Skeletal muscle tissue (tissue), 4 donors: ENCODE data around the gene MAD1L1. TPM values are rescaled to one million over a fixed set of nuclear protein-coding genes. Genes with fewer than 3 reads are reported as not detected.

Source experiments
- H3K27ac ChIP-seq: one replicate; pipeline ENCODE4 v1.7.0; 2013; ENCODE audit warnings: mild to moderate bottlenecking, low read depth, low read length, inconsistent platforms
- H3K27me3 ChIP-seq, 3 donors: one replicate each; pipeline ENCODE4 v1.7.0; 2013; ENCODE audit warnings: low read length in 3 of 3; ENCODE audit not compliant: control insufficient read depth in 3 of 3, insufficient read depth in 3 of 3
- H3K36me3 ChIP-seq, 3 donors: one replicate each; pipeline ENCODE4 v1.7.0; 2013; ENCODE audit warnings: low read length in 3 of 3; ENCODE audit not compliant: control insufficient read depth in 3 of 3, insufficient read depth in 3 of 3
- H3K4me1 ChIP-seq, 3 donors: one replicate each; pipeline ENCODE4 v1.7.0; 2013; ENCODE audit warnings: low read length in 3 of 3, mild to moderate bottlenecking in 3 of 3; ENCODE audit not compliant: control insufficient read depth in 3 of 3, insufficient read depth in 3 of 3
- H3K4me3 ChIP-seq, 3 donors: one replicate each; pipeline ENCODE4 v1.7.0; 2013; ENCODE audit warnings: low read length in 3 of 3
- H3K9ac ChIP-seq, 3 donors: one replicate each; pipeline ENCODE4 v1.7.0; 2013; ENCODE audit warnings: low read length in 3 of 3, mild to moderate bottlenecking in 3 of 3, moderate library complexity in 2 of 3, low read depth in 1 of 3
- H3K9me3 ChIP-seq, 3 donors: one replicate each; pipeline ENCODE4 v1.7.0; 2013; ENCODE audit warnings: low read length in 3 of 3; ENCODE audit not compliant: control insufficient read depth in 3 of 3
- total RNA-seq: library from RNA; depleted of rRNA; stranded (reverse); fragments of >200 nt; gene quantifications from one replicate; pipeline ENCODE4 v1.2.3, GENCODE V29; 2014
- donor health status: Osteomylitis.

MAD1L1 gene
- total RNA-seq, 1 donor from 2014 or later: 42.3 TPM

GRCh38 chr7:2253021-2253420 lies 20.3 kb upstream of the MAD1L1 start:
- Histone ChIP-seq H3K36me3 (peaks cover 8 to 18% (median 8%) of the 10 kb centered on the region in 3 donors), H3K4me1 (peaks cover 4 to 7% (median 5%) of the 10 kb centered on the region in 3 donors), H3K27me3 (no peaks in the 10 kb centered on the region), H3K27ac (no peak overlapping the region), H3K4me3 (no peak overlapping the region), H3K9me3 (no peaks in the 10 kb centered on the region), H3K9ac (no peak overlapping the region)

GRCh38 chr7:2251841-2252771 lies 19.4 kb upstream of the MAD1L1 start:
- no peaks in the 10 kb centered on the region for H3K27me3 ChIP-seq
- peaks cover 4 to 7% (median 5%) of the 10 kb centered on the region in 3 donors for H3K4me1 ChIP-seq
- H3K4me3 ChIP-seq: no peak overlapping the region
- no peaks in the 10 kb centered on the region for H3K9me3 ChIP-seq
- peaks cover 8 to 18% (median 8%) of the 10 kb centered on the region in 3 donors for H3K36me3 ChIP-seq
- no peak overlapping the region for H3K9ac ChIP-seq
- H3K27ac ChIP-seq: no peak overlapping the region

GRCh38 chr7:2251381-2251780 lies 18.6 kb upstream of the MAD1L1 start:
- Histone ChIP-seq H3K9me3 (no peaks in the 10 kb centered on the region), H3K27me3 (no peaks in the 10 kb centered on the region), H3K4me3 (no peak overlapping the region), H3K27ac (no peak overlapping the region), H3K36me3 (peaks cover 4 to 15% (median 8%) of the 10 kb centered on the region in 3 donors), H3K4me1 (peaks cover 4 to 7% (median 5%) of the 10 kb centered on the region in 3 donors), H3K9ac (no peak overlapping the region)

- Histone ChIP-seq H3K27ac (peak overlapping the region; percentile 47), H3K4me1 (peaks cover 4 to 7% (median 5%) of the 10 kb centered on the region in 3 donors), H3K9ac (no peak overlapping the region)
Measured at GRCh38 chr7:2249744-2250323, 17.1 kb upstream of the MAD1L1 start.

GRCh38 chr7:2248984-2249694 lies 16.4 kb upstream of the MAD1L1 start:
- peak overlapping the region; percentile 1 to 45 (median 16) for H3K9ac ChIP-seq
- H3K4me3 ChIP-seq: peak overlapping the region in 1 of 3 donors; percentile 22
- no peaks in the 10 kb centered on the region for H3K27me3 ChIP-seq
- peaks cover 0 to 5% (median 0%) of the 10 kb centered on the region in 3 donors for H3K36me3 ChIP-seq
- peaks cover 4 to 7% (median 5%) of the 10 kb centered on the region in 3 donors for H3K4me1 ChIP-seq
- peak overlapping the region; percentile 47 for H3K27ac ChIP-seq
- no peaks in the 10 kb centered on the region for H3K9me3 ChIP-seq

More at GRCh38 chr7:2249744-2250323, 17.1 kb upstream of the MAD1L1 start:
- Histone ChIP-seq H3K27me3 (no peaks in the 10 kb centered on the region), H3K36me3 (peaks cover 3 to 6% (median 5%) of the 10 kb centered on the region in 3 donors), H3K9me3 (no peaks in the 10 kb centered on the region), H3K4me3 (no peak overlapping the region)

GRCh38 chr7:2247141-2247995 lies 14.6 kb upstream of the MAD1L1 start:
- no peak overlapping the region for H3K9ac ChIP-seq
- H3K36me3 ChIP-seq: no peaks in the 10 kb centered on the region
- no peak overlapping the region for H3K4me3 ChIP-seq
- no peaks in the 10 kb centered on the region for H3K27me3 ChIP-seq
- H3K4me1 ChIP-seq: peaks cover 10 to 13% (median 12%) of the 10 kb centered on the region in 3 donors
- H3K27ac ChIP-seq: no peak overlapping the region
- no peaks in the 10 kb centered on the region for H3K9me3 ChIP-seq

GRCh38 chr7:2245883-2246675 lies 13.3 kb upstream of the MAD1L1 start:
- no peak overlapping the region for H3K27ac ChIP-seq
- peaks cover 14 to 17% (median 16%) of the 10 kb centered on the region in 3 donors for H3K4me1 ChIP-seq
- H3K9ac ChIP-seq: no peak overlapping the region

GRCh38 chr7:2244404-2244995 lies 11.8 kb upstream of the MAD1L1 start:
- Histone ChIP-seq H3K27me3 (no peaks in the 10 kb centered on the region), H3K4me1 (peaks cover 11 to 21% (median 19%) of the 10 kb centered on the region in 3 donors), H3K4me3 (no peak overlapping the region), H3K9ac (no peak overlapping the region), H3K36me3 (peaks cover under 1 to 2% (median 2%) of the 10 kb centered on the region in 3 donors), H3K27ac (no peak overlapping the region), H3K9me3 (no peaks in the 10 kb centered on the region)

More at GRCh38 chr7:2245883-2246675, 13.3 kb upstream of the MAD1L1 start:
- no peaks in the 10 kb centered on the region for H3K36me3 ChIP-seq
- no peak overlapping the region for H3K4me3 ChIP-seq
- no peaks in the 10 kb centered on the region for H3K9me3 ChIP-seq
- H3K27me3 ChIP-seq: no peaks in the 10 kb centered on the region
